ENCODE data around the gene CDV3.

Gene CDV3

DNA sequence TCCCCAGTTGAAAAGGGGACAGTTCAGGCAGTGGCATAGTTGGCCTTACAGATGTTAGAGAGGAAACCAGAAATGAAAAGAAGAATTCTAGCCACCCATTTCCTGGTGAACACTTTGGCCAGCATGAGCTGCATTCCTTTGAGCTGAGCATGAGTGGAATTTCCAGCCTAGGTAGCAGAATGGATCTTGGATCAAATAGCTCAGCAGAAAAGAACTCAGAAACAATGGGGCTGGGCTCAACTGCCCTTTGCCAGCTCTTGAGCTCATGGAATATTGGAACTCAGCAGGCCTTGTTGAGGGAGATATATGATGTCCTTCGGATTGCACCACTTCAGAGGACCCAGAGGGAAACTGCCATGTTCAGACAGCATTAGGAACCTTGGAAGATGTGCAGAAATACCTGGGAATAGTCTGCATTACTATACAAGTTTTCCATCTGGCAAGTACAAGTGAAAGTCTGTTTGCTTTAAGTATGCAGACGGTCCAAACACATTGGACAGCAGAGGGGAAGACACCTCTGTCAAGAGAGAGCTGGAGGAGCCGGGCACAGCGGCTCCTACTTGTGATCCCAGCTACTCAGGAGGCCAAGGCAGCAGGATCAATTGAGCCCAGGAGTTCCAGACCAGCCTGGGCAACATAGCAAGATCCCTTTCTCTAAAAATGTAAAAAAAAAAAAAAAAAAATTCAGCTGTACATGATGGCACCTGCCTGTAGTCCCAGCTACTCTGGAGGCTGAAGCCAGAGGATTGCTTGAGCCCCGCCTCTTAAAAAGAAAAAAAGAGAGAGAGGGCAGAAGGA, 3.1 kb upstream of the CDV3 start:
- no peak for DNase-seq

DNA sequence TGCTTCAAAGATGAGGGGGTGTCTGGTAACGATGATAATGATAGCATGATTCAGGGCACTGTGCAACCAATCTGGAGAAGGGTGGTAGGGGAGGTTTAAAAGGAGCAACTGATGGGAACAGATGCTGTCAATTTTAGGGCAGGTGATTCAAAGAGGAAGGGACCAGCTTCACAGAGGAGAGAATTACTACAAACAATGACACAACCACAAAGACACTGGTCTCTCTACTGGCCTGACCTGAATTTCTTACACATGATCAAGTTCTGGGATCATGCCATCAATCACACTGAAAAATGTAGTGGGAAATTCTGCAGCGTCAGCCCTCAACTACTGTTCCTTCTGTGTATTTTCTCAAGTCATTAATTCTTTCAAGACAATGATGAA, 2.6 kb upstream of the CDV3 start:
- DNase-seq: no peak

DNA sequence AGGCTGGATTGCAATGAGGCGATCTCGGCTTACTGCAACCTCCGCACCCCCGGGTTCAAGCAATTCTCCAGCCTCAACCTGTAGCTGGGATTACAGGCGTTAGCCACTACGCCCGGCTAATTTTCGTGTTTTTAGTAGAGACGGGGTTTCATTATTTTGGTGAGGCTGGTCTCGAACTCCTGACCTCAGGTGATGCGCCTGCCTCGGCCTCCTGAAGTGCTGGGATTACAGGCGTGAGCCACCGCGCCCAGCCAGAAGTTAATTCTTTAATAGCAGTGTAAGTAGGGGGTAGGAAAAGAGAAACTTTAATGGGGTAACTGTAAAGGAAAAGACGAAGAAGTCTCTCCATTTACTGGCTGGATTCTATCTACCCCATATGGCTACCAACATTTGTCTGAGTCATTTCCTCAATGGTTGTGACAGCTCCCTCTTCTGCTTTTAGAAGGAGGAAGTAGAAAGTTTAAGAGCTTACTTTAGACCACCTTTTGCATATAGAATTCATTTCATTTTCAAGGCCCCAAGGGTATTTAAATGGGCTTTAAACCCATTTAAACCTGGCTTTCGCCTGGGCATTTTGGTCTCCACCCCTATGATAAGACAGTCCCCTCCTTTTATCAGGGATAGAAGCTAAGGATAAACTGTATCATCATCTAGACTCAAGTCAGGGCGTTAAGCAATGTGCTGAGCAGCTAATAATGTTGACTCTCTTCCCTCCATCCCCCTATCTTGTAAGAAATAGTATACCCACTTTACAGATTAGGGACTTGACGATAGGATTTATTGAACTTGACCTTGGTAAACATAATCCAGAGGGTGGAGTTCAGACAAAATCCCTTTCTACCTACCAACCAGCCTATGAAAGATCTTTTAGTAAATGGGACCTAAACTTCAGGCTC, 1.1 kb upstream of the CDV3 start:
- no peak for DNase-seq

DNA sequence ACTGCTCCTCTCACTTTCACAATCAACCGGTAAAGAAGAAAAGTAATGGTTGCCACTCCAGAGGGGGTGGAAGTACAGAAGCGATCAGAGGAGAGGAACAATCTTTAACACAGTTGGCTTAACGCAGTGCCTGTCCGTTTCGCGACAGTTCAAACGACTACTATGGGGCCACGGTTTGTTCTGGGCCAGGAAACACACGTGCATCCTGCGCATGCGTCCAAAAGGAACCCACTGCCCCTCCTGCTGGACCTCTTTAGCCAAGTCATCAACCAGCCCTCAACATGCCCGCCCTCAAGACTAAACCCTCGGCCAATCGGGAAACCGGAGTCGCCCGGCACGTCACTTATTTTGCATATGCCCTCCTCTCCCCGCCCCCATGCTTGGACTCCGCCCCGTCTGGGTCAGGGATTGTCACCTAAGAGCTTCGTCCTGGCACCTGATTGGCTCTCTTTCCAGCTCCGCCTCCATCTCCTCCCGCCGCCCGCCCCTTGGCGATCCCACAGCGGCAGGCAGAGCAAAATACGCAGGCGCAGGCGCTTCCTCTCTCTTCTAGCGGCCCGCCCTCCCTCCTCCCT, 345 bp upstream of the CDV3 start:
- no peak for DNase-seq

DNA sequence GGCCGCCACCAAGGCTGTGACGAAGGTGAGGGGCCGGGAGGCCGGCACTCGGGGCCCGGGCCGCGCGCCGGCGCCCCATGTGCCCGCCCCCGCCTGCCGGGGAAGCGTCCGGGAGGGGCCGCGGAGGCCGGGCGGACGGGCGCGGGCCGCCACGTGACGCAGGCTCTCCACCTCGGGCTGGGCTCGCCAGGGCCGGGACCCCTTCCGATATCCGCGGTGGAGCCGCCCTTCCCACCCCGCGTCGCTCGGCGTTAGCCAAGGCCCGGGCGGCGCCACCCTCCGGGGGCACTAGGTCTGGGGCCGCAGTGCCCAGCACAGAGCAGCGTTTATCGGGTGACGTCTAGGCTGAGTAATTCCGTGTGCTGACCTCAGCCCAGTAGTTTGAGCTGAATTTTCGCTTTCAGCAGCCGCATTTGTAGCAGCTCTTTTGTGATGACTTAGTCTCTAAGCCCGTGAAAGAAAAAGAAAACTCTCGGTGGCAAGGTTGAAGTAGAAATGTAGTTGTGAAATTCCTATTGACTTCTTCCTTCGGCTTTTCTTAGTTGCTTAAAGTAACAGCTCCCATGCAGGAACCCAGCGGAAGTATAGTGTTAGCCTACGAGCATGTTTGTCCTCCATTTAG, 885 bp downstream of the CDV3 start:
- no peak for DNase-seq

DNA sequence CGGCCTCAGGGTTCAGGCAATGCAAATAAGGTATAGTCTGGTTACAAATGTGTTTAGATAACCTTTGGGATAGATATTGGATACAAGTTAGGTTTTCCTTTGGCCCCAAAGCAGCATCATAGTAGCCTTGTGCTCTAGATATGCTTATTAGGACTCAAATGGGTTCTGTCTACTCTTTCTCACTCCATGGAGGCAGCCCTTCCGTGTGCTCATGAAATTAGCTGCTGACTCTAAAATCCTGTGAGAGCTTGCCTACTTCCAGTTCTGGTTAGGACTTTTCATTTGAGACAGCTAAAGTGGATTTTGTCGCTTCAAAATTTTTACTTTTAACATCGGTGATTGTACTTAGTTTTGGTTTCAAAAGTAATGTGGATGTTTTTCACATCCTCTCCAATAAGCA, 1.6 kb downstream of the CDV3 start:
- no peak for DNase-seq

DNA sequence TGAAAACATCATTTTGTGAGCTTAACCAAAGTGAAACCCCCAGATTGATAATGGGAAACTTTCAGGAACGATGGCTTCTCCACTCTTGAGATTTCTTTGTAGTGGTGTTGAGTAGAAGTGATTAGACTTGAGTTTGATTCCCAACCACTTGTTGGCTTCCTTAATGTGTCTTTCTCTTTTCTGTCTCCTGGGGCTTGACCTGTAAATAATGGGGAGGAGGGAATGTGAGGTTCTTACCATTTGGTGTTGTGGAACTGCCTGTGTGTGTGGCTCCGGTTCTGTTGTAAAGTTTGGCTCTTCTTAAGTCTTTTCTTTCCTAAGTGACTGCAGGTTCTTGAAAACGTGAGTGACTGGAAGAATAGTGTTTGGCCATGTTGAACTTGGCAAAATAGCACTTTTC, 2.7 kb downstream of the CDV3 start:
- DNase-seq: no peak

DNA sequence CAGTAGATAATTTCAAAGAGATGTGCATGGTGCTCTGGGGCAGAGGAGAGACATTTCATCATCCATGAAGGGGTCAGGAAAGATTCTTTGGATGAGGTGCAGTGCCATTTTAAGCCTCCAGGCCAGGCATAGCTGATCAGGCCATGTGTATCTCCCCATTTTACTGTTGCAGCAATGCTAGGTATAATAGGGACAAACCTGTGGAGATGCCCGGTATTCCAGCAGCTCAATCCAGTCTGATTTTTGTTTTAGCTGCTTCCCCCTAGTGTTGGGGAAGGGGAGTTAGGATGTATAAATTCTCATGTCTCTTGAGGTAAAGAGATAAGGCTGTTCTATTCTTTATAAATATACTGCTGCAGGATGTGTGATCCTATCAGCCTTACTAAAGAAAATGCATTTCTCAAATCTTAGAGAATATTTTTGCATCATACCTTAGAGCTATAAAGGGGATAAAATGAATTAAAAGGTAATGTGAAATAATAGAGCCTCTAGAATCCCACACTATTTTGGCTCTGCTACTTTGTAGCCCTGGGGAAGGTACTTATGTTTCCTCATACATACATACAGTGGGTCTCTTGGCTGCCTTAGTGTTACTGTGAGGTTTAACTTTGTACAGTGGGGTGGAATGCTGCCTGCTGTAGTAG, 5.2 kb downstream of the CDV3 start:
- no peak for DNase-seq

DNA sequence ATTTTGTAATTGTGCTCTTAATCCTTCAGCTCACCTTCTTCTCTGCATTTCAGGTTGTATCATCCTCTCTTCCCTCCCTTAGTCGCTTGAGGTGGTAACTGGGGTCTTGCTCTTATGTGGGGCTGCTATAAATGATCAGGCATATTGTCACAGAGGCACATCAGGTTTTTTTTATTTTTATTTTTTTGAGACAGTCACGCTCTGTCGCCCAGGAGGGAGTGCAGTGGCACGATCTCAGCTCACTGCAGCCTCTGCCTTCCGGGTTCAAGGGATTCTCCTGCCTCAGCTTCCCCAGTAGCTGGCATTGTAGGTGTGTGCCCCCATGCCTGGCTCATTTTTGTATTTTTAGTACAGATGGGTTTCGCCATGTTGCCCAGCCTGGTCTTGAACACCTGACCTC, 9.9 kb downstream of the CDV3 start:
- DNase-seq: no peak

DNA sequence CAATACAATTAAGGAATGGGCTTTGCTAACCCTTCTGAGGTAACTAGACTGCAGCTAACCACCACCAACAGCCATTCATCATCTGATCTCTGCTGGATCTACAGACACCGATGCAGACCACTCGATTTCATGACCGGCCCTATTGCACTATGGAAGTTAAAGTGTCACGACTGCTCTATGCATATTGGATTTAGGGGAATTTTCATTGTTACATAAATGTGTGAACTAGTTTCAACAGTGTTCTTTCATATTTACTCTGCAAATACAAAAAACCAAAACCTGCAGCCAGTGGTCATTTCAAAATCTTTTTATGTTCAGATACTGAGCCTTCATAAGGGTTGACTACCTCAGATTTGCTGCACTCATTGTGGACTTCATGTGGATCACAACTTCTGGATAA, 14.5 kb downstream of the CDV3 start:
- no peak for DNase-seq

DNA sequence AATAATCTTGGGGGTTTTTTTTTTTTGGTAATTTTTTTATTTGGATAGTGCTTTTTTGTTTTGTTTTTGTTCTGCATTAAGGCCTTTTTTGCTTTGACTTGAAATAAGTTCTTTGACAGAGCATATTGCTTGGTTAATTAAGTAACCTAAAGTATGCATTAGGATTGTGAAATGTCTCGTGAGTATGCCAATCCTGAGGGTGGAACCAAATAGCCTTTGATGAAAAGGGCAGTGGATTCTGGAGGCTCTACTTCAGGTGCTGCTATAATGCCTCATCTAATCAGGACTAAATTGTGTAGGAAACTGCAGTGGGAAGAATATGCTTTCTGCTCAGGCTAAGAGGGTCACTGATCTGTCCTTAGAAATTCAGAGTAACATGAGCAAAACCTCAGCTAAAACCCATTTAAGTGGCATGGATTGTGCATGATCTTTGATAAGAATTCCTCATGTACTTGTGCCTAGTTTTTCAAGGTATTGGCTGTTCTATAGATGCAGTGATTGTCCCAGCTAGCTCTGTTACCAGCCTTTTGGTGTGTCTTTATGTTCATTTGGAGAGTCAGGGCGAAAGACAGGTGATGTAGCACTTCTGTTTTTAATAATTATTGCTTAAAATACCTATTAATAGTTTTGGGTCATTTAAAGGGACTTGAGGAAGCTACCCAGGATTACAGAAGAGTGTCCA, 15.4 kb downstream of the CDV3 start:
- DNase-seq: no peak

DNA sequence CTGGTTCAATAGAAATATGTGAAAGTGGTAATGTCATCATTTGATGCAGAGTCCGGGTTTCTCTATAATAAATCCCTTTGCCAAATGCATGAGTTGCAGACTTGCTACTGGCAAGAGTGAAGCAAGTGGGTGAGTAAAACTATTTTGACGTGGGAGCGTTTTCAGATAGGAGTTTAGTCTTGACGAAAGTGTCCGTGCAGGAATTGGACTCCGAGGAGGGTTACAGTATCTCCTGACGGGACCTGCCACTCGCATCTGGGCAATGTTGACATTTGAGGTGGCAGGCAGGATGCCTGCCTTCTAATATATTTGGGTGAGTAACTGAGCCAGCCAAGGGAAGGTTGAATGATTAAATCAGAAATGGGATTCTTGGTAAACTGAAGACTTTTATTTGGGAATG, 16.0 kb downstream of the CDV3 start:
- DNase-seq: no peak

DNA sequence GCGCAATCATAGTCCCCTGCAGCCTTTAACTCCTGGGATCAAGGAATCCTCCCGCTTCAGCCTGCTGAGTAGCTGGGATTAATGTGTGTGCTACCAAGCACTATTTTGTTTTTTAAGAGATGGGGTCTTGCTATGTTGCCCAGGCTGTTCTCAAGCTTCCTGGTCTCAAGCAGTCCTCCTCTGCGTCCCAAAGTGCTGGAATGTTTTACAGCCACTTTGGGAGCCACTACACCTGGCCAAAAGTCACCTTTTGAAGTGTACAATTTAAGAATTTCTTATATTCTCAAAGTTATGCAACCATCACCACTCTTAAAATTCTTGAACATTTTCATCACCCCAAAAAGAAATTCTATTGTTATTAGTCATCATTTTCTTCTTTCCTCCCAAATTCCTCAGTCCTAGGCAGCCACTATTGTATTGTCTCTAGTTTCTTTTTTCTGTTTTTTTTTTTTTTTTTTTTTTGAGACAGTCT, 17.8 kb downstream of the CDV3 start:
- DNase-seq: no peak

DNA sequence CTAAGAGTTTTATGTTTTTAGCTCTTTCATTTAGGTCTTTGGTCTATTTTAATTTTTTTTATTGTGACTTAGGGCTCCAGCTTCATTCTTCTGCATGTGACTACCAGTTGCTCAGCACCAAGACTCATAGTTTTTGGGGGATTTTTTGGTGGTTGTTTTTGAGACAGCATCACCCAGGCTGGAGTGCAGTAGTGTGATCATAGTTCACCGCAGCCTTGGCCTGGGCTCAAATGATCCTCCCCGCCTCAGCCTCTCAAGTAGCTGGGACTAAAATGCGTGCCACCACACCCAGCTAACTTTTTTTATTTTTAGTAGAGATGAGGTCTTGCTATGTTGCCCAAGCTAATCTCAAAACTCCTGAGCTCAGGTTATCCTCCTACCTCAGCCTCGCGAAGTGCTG, 19.4 kb downstream of the CDV3 start:
- no peak for DNase-seq

DNA sequence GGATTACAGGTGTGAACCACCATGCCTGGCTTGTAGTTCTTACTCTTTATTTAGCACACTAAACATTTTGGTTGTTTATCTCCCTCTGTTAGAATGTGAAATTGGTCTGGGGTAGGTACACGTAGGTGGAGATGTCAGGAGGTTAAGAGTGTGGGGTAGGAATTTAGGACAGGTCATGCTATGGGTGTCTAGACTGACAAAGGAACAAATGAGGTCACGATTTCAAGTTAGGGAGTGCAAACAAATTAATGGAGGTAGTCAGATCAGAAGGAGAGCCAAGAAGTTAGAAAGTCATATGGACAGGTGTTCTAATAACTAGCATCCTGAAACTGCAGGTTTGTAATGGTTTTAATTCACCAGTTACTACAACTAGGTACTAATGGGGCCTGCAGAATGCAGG, 19.8 kb downstream of the CDV3 start:
- DNase-seq: no peak

DNA sequence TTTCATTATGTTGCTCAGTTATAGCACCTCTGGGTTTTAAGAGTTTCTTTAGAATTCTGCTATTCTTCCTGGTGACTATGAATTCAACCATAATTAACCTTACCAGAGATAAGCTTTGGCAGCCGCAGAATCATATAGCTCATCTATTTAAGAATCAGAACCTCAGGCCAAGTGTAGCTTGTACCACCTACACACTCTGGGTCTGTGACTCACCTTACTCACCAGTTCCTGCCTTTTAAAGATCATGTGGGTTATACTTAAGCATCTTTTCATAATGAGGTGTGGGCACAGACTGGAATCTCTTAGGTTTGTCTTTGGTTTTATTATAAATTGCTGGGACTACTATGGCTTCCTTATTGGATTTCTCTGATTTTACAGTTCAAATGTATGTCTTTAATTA, 21.9 kb downstream of the CDV3 start:
- no peak for DNase-seq

DNA sequence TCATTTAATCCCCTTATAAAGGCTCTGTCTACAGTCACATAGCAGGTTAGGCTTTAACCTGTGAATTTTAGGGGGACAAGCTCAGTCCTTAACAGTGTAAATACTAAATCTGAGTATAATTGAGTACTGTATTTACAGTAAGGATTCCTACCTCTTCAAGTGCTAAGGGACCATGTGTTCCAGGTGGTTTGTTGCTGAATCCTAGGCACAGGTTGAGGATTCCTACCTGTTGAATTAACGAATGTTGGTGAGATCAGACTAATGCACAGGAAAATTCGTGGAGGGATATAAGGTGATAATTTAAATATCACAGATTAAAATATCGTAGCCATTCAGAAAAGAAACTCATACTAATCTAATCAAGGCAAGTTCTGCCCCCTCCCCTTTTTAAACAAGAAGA, 24.9 kb downstream of the CDV3 start:
- no peak for DNase-seq

DNA sequence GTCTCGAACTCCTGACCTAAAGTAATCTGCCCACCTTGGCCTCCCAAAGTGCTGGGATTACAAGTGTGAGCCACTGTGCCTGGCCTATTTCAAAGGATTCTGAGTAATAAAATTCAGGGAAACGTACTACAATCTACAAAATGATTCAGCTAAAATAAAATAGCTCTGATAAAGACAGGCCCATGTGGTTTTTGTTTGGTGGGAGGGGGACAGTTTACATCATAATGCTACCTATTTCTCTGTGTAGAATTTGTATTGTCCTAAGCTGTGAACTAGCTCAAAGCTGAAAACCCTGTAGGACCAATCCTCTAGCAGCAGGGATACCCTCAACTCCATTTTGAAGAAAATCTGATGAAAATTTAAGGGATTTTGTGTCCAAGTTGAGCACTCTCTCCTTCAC, 25.8 kb downstream of the CDV3 start:
- DNase-seq: no peak

DNA sequence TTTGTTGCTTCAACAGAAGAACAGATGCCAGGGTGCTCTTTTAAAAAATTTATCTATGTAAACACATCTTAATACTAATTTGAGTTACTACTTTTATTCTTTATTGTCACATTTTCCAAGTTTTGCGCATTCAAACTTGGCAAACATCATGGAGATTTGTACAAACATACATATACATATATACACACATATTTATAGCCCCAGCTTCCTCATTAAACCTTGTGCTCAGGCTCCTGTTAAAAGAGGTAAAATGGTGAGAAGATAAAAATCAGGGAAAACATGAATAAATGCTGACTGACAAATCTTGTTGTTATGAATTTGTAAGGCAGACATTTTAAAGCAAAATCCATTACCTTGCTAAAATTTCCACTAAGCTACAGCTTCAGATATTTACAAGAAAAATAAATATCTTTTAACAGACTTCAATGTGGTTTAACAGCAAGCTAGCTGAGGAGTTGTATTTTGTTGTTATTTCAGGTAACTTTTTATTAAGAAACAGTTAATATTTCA, 27.1 kb downstream of the CDV3 start:
- DNase-seq: no peak

DNA sequence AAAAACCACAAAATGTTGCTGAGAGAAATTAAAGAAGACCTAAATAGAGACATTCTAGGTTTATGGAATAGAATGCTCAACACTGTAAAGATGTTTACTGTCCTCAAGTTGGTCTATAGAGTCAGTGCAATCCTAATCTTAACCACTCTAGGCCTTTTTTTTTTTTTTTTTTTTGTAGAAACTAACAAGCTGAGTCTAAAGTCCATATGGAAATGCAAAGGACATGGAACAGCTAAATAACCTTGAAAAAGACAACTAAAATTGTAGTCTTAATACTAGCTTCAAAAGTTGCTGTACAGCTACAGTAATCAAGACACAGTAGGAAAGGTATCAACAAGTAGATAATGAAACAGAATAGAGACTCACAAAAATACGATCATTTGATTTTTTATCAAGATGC, 32.9 kb downstream of the CDV3 start:
- DNase-seq: no peak

DNA sequence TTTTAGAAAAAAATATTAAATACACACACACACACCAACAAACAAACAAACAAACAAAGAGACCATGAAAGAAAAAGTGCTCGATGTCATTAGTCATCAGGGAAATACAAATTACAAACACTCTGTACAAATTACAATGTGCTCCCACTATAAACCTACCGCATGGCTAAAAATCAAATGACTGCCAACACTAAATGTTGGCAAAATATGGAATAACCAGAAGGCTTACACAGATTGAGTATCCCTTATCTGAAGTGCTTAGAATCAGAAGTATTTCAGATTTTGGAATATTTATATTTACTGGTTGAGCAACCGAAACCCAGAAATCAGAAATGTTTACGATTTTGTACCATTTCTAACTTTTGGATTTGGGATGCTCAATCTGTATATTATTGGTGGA, 33.4 kb downstream of the CDV3 start:
- no peak for DNase-seq

DNA sequence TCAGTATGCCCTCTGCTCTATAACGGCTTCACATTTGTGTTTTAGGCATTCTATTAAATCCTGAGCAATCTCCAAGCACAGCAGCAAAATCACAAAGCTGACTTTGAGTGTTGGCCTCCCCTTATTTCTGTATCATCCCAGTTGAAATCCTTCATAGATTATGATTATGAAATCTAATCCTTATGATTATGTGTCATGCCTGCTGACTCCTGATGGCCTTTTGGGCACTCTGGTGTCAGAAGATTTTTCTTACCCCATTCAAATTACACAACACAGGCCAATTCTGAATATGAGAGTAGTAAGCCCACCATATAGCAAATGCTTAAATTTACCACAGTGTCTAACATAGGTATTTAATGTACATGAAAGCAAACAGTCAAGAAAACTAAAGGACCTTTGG, 34.3 kb downstream of the CDV3 start:
- no peak for DNase-seq

All from NCI-H1092 (cell line).